ENCODE data around the gene ZBTB7B. TPM values are rescaled to one million over a fixed set of nuclear protein-coding genes. Genes with fewer than 3 reads are reported as not detected.

Gene ZBTB7B
- total RNA-seq, 1 donor from 2014 or later = 147 TPM

DNA sequence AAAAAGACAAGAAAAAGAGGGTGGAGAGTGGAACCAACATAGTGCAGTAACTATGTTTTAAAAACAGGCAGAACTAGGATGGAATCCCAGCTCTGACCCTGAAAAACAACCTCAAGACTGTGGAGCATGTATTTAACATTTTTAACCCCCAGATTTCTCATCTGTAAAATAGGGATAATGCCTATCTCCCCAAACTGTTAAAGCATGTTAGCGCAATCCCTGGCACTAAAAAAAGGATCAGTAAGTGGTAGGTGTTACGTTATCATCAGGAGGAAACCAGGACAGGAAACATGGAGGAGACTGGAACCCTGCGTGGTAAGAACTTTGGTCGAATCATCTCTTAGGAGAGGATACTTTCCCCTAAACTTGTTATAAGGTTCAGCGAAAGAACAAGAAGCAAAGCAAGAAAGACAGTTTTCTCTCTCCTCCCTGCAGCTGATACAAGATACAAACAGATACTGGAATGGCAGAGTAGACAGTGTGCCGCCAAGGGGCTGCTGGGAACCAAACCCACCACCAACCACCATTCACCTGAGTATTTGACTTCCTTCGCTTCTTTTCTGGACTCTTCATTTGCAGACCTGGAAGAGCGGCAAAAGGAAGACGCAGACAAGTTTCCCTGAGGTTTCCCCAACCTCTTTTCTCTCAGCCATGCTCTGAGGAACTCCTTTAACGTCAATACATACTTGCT lies 42.0 kb upstream of the ZBTB7B start:
- Mint-ChIP-seq H3K4me1 (ENCODE audit: low read depth) (peaks cover 32% of the 10 kb centered on the region), H3K9me3 (no peaks in the 10 kb centered on the region), H3K4me3 (ENCODE audit: low read depth) (peak overlapping the region; percentile 94), H3K27me3 (ENCODE audit: low read depth) (no peaks in the 10 kb centered on the region), H3K27ac (peak overlapping the region; percentile 84), H3K36me3 (ENCODE audit: low read depth) (peaks cover 57% of the 10 kb centered on the region)
- no peak for DNase-seq (ENCODE audit: low spot score)
- intact Hi-C loops (cut with micrococcal nuclease) = loop anchor here (1.0 to 5.0 kb wide), 2 partner anchors 14 to 102 kb away; partner anchors contain the start of genes CKS1B and EFNA4

DNA sequence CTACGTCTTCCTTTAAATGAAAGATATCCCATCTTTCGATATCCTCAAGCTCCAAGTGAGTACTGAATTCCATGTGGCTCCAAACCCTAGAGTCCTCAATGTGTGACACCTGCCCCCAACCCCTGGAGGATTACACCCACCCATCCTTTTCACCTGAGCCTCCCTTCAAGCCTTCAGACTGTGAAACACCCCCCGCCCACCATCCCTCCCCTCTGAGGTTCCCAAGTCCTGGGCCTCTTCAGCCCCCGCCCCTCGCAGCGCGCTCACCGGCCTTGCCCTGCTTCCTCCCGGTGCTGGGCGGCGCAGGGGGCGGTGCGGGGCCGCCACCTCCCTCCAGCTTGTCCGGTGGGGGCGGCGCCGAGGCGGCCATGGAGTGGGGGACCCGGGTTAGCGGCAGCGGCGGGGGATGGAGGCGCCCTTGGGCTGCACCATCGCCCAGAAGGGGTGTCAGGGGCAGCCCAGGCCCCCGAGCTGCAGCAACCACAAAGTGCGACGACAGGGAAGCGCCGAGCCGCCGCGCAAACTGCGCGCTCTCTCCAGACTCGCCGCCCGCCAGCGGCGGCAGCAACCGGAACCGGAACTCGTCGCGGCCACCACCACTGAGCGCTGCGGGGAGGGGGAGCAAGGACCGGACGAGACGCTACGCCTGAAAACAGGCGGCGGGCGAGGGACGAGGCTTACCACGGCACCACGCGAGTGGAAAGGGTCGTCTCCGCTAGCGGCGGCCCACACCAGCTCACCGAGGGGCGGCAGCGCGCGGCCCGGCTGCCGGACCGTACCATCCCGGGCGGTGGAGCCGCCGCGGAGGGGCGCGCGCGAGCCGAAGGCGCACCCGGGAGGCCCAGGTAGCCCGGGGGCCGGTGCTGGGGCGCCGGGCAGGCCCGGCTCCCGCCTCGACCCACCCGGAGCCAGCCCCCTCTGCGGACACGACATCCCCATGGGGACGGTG lies 41.1 kb upstream of the ZBTB7B start, which contains the start of gene PYGO2:
PYGO2 (minus strand) TSS at position 576 of the 949 bp plus-strand sequence; CDS start at position 370, 206 bp downstream.
- H3K4me3 Mint-ChIP-seq (ENCODE audit: low read depth) = peak within 1 kb of the TSS; percentile 94
- peaks cover 60% of the 10 kb centered on the region for H3K36me3 Mint-ChIP-seq (ENCODE audit: low read depth)
- peaks cover 24% of the 10 kb centered on the region for H3K4me1 Mint-ChIP-seq (ENCODE audit: low read depth)
- no peaks in the 10 kb centered on the region for H3K9me3 Mint-ChIP-seq
- peak within 1 kb of the TSS; percentile 84 for H3K27ac Mint-ChIP-seq
- DNase-seq (ENCODE audit: low spot score) = peak; percentile 82
- H3K27me3 Mint-ChIP-seq (ENCODE audit: low read depth) = no peaks in the 10 kb centered on the region
- intact Hi-C loops (cut with micrococcal nuclease) = loop anchor here (1.0 to 5.0 kb wide), 2 partner anchors 13 to 101 kb away; partner anchors contain the start of genes CKS1B and EFNA4

GRCh38 chr1:154962156-154962749 lies 40.3 kb upstream of the ZBTB7B start:
- DNase-seq (ENCODE audit: low spot score) = no peak
- H3K27ac Mint-ChIP-seq = peak overlapping the region; percentile 78
- H3K9me3 Mint-ChIP-seq = no peaks in the 10 kb centered on the region
- H3K27me3 Mint-ChIP-seq (ENCODE audit: low read depth) = no peaks in the 10 kb centered on the region
- peak overlapping the region; percentile 86 for H3K4me3 Mint-ChIP-seq (ENCODE audit: low read depth)
- peaks cover 68% of the 10 kb centered on the region for H3K36me3 Mint-ChIP-seq (ENCODE audit: low read depth)
- peaks cover 20% of the 10 kb centered on the region for H3K4me1 Mint-ChIP-seq (ENCODE audit: low read depth)
- intact Hi-C loops (cut with micrococcal nuclease) = loop anchor here (5.0 kb wide), 1 partner anchor 100 kb away; the partner anchor contains the start of gene EFNA4

- Mint-ChIP-seq H3K4me3 (ENCODE audit: low read depth) (peak overlapping the region; percentile 86), H3K9me3 (no peaks in the 10 kb centered on the region), H3K27me3 (ENCODE audit: low read depth) (no peaks in the 10 kb centered on the region), H3K27ac (no peak overlapping the region), H3K36me3 (ENCODE audit: low read depth) (peaks cover 72% of the 10 kb centered on the region), H3K4me1 (ENCODE audit: low read depth) (peaks cover 20% of the 10 kb centered on the region)
- intact Hi-C loops (cut with micrococcal nuclease) = loop anchor here (5.0 kb wide), 1 partner anchor 99 kb away; the partner anchor contains the start of gene EFNA4
- no peak for DNase-seq (ENCODE audit: low spot score)
Measured at GRCh38 chr1:154962795-154963330, 39.7 kb upstream of the ZBTB7B start.

DNA sequence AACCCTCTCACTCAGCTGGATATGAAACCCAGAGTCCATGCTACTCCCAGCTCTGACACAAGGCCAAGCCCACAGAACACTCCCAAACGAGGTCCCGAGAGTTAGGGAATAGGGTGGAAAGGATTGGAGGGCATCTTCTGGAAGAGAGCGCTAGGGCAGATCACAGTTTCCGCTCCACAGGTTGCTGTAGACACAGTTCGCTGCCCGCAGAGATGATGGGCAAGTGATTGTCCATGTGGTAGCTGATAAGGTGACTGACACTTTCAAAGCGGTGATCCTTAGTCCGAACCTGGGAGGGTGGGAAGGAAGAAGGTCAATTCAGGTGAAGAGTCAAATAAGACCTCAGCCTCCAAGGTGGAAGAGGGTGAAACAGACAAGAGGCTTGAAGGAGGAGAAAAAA lies 39.0 kb upstream of the ZBTB7B start:
- peak overlapping the region; percentile 8 for H3K27ac Mint-ChIP-seq
- no peak overlapping the region for H3K4me3 Mint-ChIP-seq (ENCODE audit: low read depth)
- peaks cover 72% of the 10 kb centered on the region for H3K36me3 Mint-ChIP-seq (ENCODE audit: low read depth)
- DNase-seq (ENCODE audit: low spot score) = no peak
- no peaks in the 10 kb centered on the region for H3K9me3 Mint-ChIP-seq
- no peaks in the 10 kb centered on the region for H3K27me3 Mint-ChIP-seq (ENCODE audit: low read depth)
- intact Hi-C loops (cut with micrococcal nuclease) = loop anchor here (5.0 kb wide), 1 partner anchor 99 kb away; the partner anchor contains the start of gene EFNA4
- peaks cover 22% of the 10 kb centered on the region for H3K4me1 Mint-ChIP-seq (ENCODE audit: low read depth)

DNA sequence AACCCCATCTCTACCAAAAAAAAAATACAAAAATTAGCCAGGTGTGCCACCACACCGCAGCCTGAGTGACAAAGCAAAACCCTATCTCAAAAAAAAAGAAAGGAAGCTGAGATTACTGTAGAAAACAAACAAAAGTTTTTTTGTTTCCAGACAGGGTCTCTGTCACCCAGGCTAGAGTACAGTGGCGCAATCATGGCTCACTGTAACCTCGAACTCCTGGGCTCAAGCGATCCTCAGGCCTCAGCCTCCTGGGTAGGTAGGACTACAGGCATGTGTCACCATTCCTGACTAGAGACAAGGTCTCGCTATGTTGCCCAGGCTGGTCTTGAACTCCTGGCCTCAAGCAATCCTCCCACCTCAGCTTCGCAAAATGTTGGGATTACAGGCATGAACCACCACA lies 38.2 kb upstream of the ZBTB7B start:
- DNase-seq (ENCODE audit: low spot score) = no peak
- Mint-ChIP-seq H3K27ac (no peak overlapping the region), H3K4me1 (ENCODE audit: low read depth) (peaks cover 27% of the 10 kb centered on the region)

DNA sequence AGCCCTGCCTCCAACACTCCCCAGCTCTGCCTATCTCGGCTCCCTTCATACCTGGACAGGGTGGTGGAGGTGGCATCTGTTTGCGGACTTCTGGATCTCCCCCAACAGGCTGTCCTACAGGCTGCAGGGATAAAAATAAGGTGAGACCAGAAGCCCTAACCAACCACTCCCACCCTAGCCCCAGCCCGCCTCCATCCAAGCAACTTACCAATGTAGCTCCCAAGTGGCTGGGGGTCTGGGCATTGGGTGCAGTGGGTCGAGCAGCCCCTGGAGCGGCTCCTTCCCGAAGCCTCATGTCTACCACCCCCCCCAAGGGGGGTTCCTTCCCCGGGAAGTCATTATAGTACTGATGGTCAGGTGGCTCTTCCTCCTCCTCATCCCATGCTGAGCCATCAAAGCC lies 36.5 kb upstream of the ZBTB7B start:
- DNase-seq (ENCODE audit: low spot score) = no peak
- intact Hi-C loops (cut with micrococcal nuclease) = no loop called here
- Mint-ChIP-seq H3K27ac (no peak overlapping the region), H3K4me3 (ENCODE audit: low read depth) (no peak overlapping the region), H3K36me3 (ENCODE audit: low read depth) (peaks cover 71% of the 10 kb centered on the region), H3K27me3 (ENCODE audit: low read depth) (no peaks in the 10 kb centered on the region), H3K9me3 (no peaks in the 10 kb centered on the region), H3K4me1 (ENCODE audit: low read depth) (peaks cover 28% of the 10 kb centered on the region)

More for the DNA sequence above, 38.2 kb upstream of the ZBTB7B start:
- Mint-ChIP-seq H3K9me3 (no peaks in the 10 kb centered on the region), H3K36me3 (ENCODE audit: low read depth) (peaks cover 74% of the 10 kb centered on the region), H3K27me3 (ENCODE audit: low read depth) (no peaks in the 10 kb centered on the region), H3K4me3 (ENCODE audit: low read depth) (no peak overlapping the region)
- intact Hi-C loops (cut with micrococcal nuclease) = loop anchor here (5.0 kb wide), 1 partner anchor 98 kb away; the partner anchor contains the start of gene EFNA4

DNA sequence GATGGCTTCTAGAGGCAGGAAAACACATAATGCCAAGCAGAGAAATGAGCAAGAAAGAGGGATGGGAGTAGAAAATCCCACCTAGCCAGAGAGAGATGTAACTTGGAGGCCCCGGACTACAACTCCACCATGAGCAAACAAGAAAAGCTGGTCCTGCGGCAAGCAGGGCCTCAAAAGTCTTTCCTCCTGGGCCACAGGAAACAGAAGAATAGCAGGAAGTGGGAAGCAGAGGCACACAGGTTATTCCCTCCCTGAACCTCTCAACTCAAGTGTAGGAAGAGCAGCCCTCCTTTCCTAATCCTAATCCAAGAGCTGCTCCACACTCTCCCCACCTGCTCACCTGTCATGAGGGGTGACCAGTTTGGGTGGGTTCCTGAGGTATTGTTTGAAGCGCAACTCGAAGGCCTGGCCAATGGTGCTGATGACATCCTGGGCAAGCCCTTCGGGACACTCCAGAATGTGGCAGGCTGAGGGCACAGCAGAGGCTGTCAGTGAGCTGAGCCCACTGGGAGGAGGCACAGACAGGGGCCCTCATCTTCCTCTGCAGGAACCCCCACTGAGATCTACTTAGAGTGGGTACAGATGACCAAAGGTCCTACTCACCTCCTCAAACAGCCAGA lies 35.2 kb upstream of the ZBTB7B start:
- Mint-ChIP-seq H3K4me3 (ENCODE audit: low read depth) (no peak overlapping the region), H3K4me1 (ENCODE audit: low read depth) (peaks cover 36% of the 10 kb centered on the region), H3K27ac (peak overlapping the region; percentile 17), H3K9me3 (no peaks in the 10 kb centered on the region), H3K27me3 (ENCODE audit: low read depth) (no peaks in the 10 kb centered on the region), H3K36me3 (ENCODE audit: low read depth) (peaks cover 70% of the 10 kb centered on the region)
- DNase-seq (ENCODE audit: low spot score) = no peak
- intact Hi-C loops (cut with micrococcal nuclease) = no loop called here

- Mint-ChIP-seq H3K27ac (no peak overlapping the region), H3K36me3 (ENCODE audit: low read depth) (peaks cover 62% of the 10 kb centered on the region), H3K4me3 (ENCODE audit: low read depth) (no peak overlapping the region), H3K9me3 (no peaks in the 10 kb centered on the region), H3K4me1 (ENCODE audit: low read depth) (peaks cover 32% of the 10 kb centered on the region), H3K27me3 (ENCODE audit: low read depth) (no peaks in the 10 kb centered on the region)
- DNase-seq (ENCODE audit: low spot score) = no peak
- intact Hi-C loops (cut with micrococcal nuclease) = no loop called here
Measured at GRCh38 chr1:154968731-154969130, 33.9 kb upstream of the ZBTB7B start.

DNA sequence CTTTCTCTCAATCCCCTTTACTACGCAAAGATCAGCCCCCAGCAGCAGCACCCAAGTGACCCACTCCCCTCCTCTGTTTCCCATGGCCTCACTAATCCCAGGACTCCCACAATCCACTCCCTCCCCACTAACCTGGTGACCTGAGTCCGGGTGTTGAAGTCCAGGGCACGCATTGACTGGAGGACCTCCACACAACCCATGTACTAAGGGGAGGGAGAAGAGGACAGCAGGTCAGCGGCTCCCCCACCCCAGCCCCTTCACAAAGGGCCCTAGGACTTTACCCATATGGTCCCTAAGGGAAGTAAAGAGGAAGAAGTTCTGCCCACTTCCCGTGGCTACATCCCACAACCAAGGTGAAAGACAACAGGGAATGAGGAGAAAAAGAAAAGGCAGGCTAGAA lies 33.4 kb upstream of the ZBTB7B start:
- no peak for DNase-seq (ENCODE audit: low spot score)
- Mint-ChIP-seq H3K4me3 (ENCODE audit: low read depth) (no peak overlapping the region), H3K36me3 (ENCODE audit: low read depth) (peaks cover 57% of the 10 kb centered on the region)

GRCh38 chr1:154969860-154970452 lies 32.6 kb upstream of the ZBTB7B start:
- no peak for DNase-seq (ENCODE audit: low spot score)
- Mint-ChIP-seq H3K36me3 (ENCODE audit: low read depth) (peaks cover 52% of the 10 kb centered on the region), H3K27me3 (ENCODE audit: low read depth) (no peaks in the 10 kb centered on the region), H3K27ac (peak overlapping the region; percentile 67), H3K9me3 (no peaks in the 10 kb centered on the region), H3K4me3 (ENCODE audit: low read depth) (no peak overlapping the region), H3K4me1 (ENCODE audit: low read depth) (peaks cover 29% of the 10 kb centered on the region)
- intact Hi-C loops (cut with micrococcal nuclease) = no loop called here

More for the DNA sequence above, 33.4 kb upstream of the ZBTB7B start:
- Mint-ChIP-seq H3K4me1 (ENCODE audit: low read depth) (peaks cover 29% of the 10 kb centered on the region), H3K27me3 (ENCODE audit: low read depth) (no peaks in the 10 kb centered on the region), H3K27ac (peak overlapping the region; percentile 67), H3K9me3 (no peaks in the 10 kb centered on the region)
- intact Hi-C loops (cut with micrococcal nuclease) = no loop called here

All from activated T-helper 2 cell treated with anti-CD3 and anti-CD28 coated beads, Interferon-gamma antibody, Interleukin-2, Interleukin-4, amounts not matched to agents 10 μg/mL and 5 μg/mL and 100 μg/mL, durations not matched to agents 14 hours and 24 hours and 36 hours (primary cell).